ENCODE measurements around the gene MARCHF3.

The MARCHF3 gene, protein sequence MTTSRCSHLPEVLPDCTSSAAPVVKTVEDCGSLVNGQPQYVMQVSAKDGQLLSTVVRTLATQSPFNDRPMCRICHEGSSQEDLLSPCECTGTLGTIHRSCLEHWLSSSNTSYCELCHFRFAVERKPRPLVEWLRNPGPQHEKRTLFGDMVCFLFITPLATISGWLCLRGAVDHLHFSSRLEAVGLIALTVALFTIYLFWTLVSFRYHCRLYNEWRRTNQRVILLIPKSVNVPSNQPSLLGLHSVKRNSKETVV

DNA sequence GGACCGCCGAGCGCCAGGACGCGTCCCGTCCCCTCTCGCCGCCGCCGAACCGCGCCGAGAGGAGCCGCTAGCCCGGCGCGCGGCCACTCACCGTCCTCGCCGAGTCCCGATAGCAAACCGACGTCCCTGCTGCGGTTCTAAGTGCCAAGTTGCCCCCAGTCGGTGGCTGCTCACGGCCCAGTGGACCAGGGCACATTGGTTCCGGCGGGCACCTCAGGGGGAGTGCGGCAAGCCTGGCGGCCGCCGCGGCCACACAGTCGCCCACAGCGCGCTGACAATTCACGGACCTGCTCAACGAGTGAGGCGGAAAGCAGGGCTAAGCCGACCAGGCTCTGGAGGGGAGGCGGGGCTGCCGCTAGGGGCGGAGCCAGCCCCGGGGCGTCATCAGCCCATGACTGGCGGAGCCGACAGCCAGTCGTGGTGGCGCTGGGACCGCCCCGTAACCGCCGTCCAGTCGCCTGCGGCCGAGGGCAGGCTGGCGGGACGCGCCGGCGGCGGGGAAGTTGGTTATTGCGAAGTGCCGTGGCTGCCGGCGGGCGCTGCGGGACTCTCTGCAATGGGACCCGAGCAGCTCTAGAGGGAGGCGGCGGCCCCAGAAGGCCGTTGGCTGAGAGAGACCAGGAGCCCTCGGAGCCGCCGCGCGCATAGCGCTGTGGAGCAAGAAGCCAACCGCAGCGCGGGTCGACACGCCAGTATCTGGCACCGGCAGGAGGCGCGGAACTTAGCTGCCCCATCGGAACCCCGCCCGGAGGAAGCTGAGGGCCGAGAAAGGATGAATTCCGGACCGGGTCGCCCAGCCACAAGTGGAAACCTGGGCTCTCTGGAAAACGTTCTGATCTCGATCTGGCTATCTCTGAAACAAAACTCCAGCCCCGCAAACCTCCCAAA lies at the start of gene MARCHF3:
Gene MARCHF3 (minus strand): TSS at position 300 of the 888 bp plus-strand sequence. CDS start 112,387 bp downstream, outside the sequence.
- no peak for TF ChIP-seq EZH2 (IDR thresholded peaks at IDR 0.05; ENCODE audit: borderline replicate concordance, low read length)
- TF ChIP-seq, protein P1, sequence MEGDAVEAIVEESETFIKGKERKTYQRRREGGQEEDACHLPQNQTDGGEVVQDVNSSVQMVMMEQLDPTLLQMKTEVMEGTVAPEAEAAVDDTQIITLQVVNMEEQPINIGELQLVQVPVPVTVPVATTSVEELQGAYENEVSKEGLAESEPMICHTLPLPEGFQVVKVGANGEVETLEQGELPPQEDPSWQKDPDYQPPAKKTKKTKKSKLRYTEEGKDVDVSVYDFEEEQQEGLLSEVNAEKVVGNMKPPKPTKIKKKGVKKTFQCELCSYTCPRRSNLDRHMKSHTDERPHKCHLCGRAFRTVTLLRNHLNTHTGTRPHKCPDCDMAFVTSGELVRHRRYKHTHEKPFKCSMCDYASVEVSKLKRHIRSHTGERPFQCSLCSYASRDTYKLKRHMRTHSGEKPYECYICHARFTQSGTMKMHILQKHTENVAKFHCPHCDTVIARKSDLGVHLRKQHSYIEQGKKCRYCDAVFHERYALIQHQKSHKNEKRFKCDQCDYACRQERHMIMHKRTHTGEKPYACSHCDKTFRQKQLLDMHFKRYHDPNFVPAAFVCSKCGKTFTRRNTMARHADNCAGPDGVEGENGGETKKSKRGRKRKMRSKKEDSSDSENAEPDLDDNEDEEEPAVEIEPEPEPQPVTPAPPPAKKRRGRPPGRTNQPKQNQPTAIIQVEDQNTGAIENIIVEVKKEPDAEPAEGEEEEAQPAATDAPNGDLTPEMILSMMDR (IDR thresholded peaks at IDR 0.05; ENCODE audit: low read length): peak; percentile 26; the same call in 1 of the 2 replicates
- Histone ChIP-seq H3K27ac (ENCODE audit: low read depth, low read length, poor library complexity, severe bottlenecking) (no peak within 1 kb of the TSS), H3K9me3 (ENCODE audit: low read length) (no peaks in the 10 kb centered on the region), H3K9me2 (ENCODE audit: low read depth, low read length) (no peaks in the 10 kb centered on the region), H2AFZ (ENCODE audit: low read length) (peak within 1 kb of the TSS; percentile 76), H4K20me1 (ENCODE audit: insufficient read depth, low read length) (no peaks in the 10 kb centered on the region), H3K4me2 (ENCODE audit: low read length) (peak within 1 kb of the TSS; percentile 98), H3K36me3 (ENCODE audit: insufficient read depth, low read length) (no peaks in the 10 kb centered on the region), H3K79me2 (ENCODE audit: insufficient read depth, low read length) (no peaks in the 10 kb centered on the region), H3K4me3 (ENCODE audit: low read depth, low read length, poor library complexity, severe bottlenecking) (peak within 1 kb of the TSS; percentile 90), H3K9ac (ENCODE audit: low read length) (peak within 1 kb of the TSS; percentile 78), H3K27me3 (ENCODE audit: insufficient read depth, low read length) (0 out of 2 replicates have a peak, but pooled peaks cover 3% of the 10 kb centered on the region), H3K4me1 (ENCODE audit: insufficient read depth, low read length, severe bottlenecking) (peaks cover 19% of the 10 kb centered on the region), H3F3A (ENCODE audit: insufficient read depth, low read length) (no peaks in the 10 kb centered on the region)

DNA sequence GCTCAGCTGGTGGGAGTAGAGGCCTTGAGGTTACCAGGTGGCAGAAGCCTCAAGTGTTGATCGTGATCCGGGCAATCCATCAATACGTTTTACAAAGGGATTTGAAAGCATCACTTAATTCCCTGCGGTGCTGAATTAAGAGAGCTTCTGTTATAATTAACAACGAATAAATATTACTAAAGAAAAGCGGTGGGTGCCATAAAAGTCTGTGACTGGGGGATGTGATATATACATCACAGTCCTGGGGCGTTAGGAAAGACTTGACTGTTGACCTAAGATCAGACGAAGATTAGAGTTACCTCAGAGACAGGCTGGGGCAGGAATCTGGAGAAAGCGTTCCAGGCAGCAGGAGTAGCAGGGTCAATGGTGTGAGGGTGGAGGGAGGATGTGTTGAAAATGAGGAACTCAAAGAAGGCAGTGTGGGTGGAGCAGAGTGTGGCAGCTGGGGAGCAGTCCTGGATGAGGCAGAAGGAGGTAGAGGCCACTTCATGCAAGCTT lies 49.7 kb upstream of the MARCHF3 start:
- Histone ChIP-seq H3K4me1 (ENCODE audit: insufficient read depth, low read length, severe bottlenecking) (no peaks in the 10 kb centered on the region), H3K4me3 (ENCODE audit: low read depth, low read length, poor library complexity, severe bottlenecking) (no peak overlapping the region), H2AFZ (ENCODE audit: low read length) (no peak overlapping the region), H3K79me2 (ENCODE audit: insufficient read depth, low read length) (no peaks in the 10 kb centered on the region), H3K4me2 (ENCODE audit: low read length) (no peak overlapping the region), H3K9me3 (ENCODE audit: low read length) (no peaks in the 10 kb centered on the region), H4K20me1 (ENCODE audit: insufficient read depth, low read length) (no peaks in the 10 kb centered on the region), H3K9me2 (ENCODE audit: low read depth, low read length) (no peaks in the 10 kb centered on the region), H3F3A (ENCODE audit: insufficient read depth, low read length) (no peaks in the 10 kb centered on the region), H3K27ac (ENCODE audit: low read depth, low read length, poor library complexity, severe bottlenecking) (no peak overlapping the region), H3K36me3 (ENCODE audit: insufficient read depth, low read length) (no peaks in the 10 kb centered on the region), H3K9ac (ENCODE audit: low read length) (no peak overlapping the region), H3K27me3 (ENCODE audit: insufficient read depth, low read length) (no peaks in the 10 kb centered on the region)
- TF ChIP-seq, protein P1 (IDR thresholded peaks at IDR 0.05; ENCODE audit: low read length): no peak
- TF ChIP-seq EZH2 (IDR thresholded peaks at IDR 0.05; ENCODE audit: borderline replicate concordance, low read length): no peak

DNA sequence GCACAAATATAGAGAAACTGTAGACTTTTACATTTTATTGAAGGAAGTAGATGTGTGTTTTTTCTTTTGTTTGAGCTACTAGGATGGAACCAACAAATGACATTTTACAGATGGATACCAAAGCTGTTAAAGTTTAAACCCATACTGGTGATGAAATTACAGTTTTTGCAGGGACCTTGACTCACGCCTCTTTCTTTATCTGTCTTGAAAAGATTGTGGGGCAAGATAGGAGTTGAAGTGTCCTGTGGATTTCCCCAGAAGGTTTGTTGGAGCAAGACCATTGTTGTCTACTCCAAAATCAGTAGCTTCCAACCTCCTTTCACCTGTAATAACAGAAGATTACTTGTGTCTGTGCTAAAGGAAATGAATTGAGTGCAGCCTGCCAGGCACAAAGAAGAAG lies 47.0 kb upstream of the MARCHF3 start:
- Histone ChIP-seq H3K79me2 (ENCODE audit: insufficient read depth, low read length) (no peaks in the 10 kb centered on the region), H3K36me3 (ENCODE audit: insufficient read depth, low read length) (no peaks in the 10 kb centered on the region), H2AFZ (ENCODE audit: low read length) (no peak overlapping the region), H3K4me1 (ENCODE audit: insufficient read depth, low read length, severe bottlenecking) (peaks cover 10% of the 10 kb centered on the region), H3K9me3 (ENCODE audit: low read length) (no peaks in the 10 kb centered on the region), H3F3A (ENCODE audit: insufficient read depth, low read length) (no peaks in the 10 kb centered on the region), H3K27ac (ENCODE audit: low read depth, low read length, poor library complexity, severe bottlenecking) (no peak overlapping the region), H4K20me1 (ENCODE audit: insufficient read depth, low read length) (no peaks in the 10 kb centered on the region), H3K4me2 (ENCODE audit: low read length) (no peak overlapping the region), H3K9me2 (ENCODE audit: low read depth, low read length) (no peaks in the 10 kb centered on the region), H3K4me3 (ENCODE audit: low read depth, low read length, poor library complexity, severe bottlenecking) (no peak overlapping the region), H3K9ac (ENCODE audit: low read length) (no peak overlapping the region), H3K27me3 (ENCODE audit: insufficient read depth, low read length) (no peaks in the 10 kb centered on the region)
- TF ChIP-seq EZH2 (IDR thresholded peaks at IDR 0.05; ENCODE audit: borderline replicate concordance, low read length): no peak
- TF ChIP-seq, protein P1 (IDR thresholded peaks at IDR 0.05; ENCODE audit: low read length): no peak

All from OCI-LY1 (cell line).